HepG2 (cell line): Measurements from ENCODE around the gene SDC1. TPM values are rescaled to one million over a fixed set of nuclear protein-coding genes. Genes with fewer than 3 reads are reported as not detected.
A peak's percentile ranks its signal among the peaks of the same experiment; 100 is the strongest.

Experiments used
- ATF6 ChIP-seq: sonication (generic); formaldehyde crosslinking; conservative IDR thresholded peaks from 2 replicates; pipeline ENCODE4 v1.4.0; 2020; ENCODE audit warnings: missing genetic modification reagents
- ELF1 ChIP-seq: sonication (generic); formaldehyde crosslinking; IDR thresholded peaks from 2 replicates; pipeline ENCODE4 v1.4.0; 2020; ENCODE audit warnings: missing genetic modification reagents
- HINFP ChIP-seq: sonication (generic); formaldehyde crosslinking; IDR thresholded peaks from 2 replicates; pipeline ENCODE4 v1.4.0; 2020; ENCODE audit warnings: low read depth, mild to moderate bottlenecking, missing genetic modification reagents
- IKZF1 ChIP-seq: fragments of 450-650 bp; IDR thresholded peaks from 2 replicates; pipeline ENCODE4 v1.7.1; 2016
- TIGD3 ChIP-seq: sonication (generic); formaldehyde crosslinking; IDR thresholded peaks from 2 replicates; pipeline ENCODE4 v1.5.1; 2020; ENCODE audit warnings: mild to moderate bottlenecking, missing genetic modification reagents, borderline replicate concordance
- ZNF20 ChIP-seq: sonication (generic); formaldehyde crosslinking; IDR thresholded peaks from 2 replicates; pipeline ENCODE4 v1.4.0; 2020; ENCODE audit warnings: mild to moderate bottlenecking, moderate library complexity, missing genetic modification reagents
- ZNF224 ChIP-seq: sonication (generic); formaldehyde crosslinking; IDR thresholded peaks from 2 replicates; pipeline ENCODE4 v1.5.0; 2020; ENCODE audit warnings: mild to moderate bottlenecking, missing genetic modification reagents
- ZNF292 ChIP-seq: sonication (generic); formaldehyde crosslinking; IDR thresholded peaks from 2 replicates; pipeline ENCODE4 v1.8.1; 2022; ENCODE audit warnings: mild to moderate bottlenecking, low read depth, missing genetic modification reagents, borderline replicate concordance
- ZNF382 ChIP-seq: sonication (generic); formaldehyde crosslinking; IDR thresholded peaks from 2 replicates; pipeline ENCODE4 v1.5.0; 2020; ENCODE audit warnings: missing genetic modification reagents, mild to moderate bottlenecking, borderline replicate concordance
- ZNF569 ChIP-seq: sonication (generic); formaldehyde crosslinking; IDR thresholded peaks from 2 replicates; pipeline ENCODE4 v1.5.0; 2020; ENCODE audit warnings: mild to moderate bottlenecking, missing genetic modification reagents, moderate library complexity, borderline replicate concordance
- ZNF841 ChIP-seq: sonication (generic); formaldehyde crosslinking; IDR thresholded peaks from 2 replicates; pipeline ENCODE4 v1.8.1; 2023; ENCODE audit warnings: missing genetic modification reagents, borderline replicate concordance
- ZNF883 ChIP-seq: sonication (generic); formaldehyde crosslinking; IDR thresholded peaks from 2 replicates; pipeline ENCODE4 v1.5.1; 2020; ENCODE audit warnings: mild to moderate bottlenecking, missing genetic modification reagents; ENCODE audit errors: not compliant biosample characterization
- polyA plus RNA-seq, 8 experiments: library from polyadenylated mRNA; depleted of rRNA in 3 of 8; stranded (reverse) in 7 of 8; unstranded in 1 of 8; fragments of >200 nt; fragmentation: Illumina TruSeq in 4 of 8; extraction: Trizol in 4 of 8; gene quantifications; 2 replicates each; pipeline versions ENCODE4 v1.2.1 to v1.2.3, GENCODE V29; 2011 to 2016; ENCODE audit warnings: low read depth in 4 of 8, missing spikeins in 1 of 8, mixed read lengths in 1 of 8; ENCODE audit not compliant: insufficient read depth in 1 of 8
- total RNA-seq, 5 experiments: library from RNA; depleted of rRNA; stranded (reverse); fragments of >200 nt; fragmentation: Illumina TruSeq; extraction: Trizol; gene quantifications; 2 replicates each; pipeline ENCODE4 v1.2.3, GENCODE V29; 2016; ENCODE audit warnings: low read depth in 1 of 5
- TF ChIP-seq, protein P1 (sequence below): IDR thresholded peaks from 2 replicates; pipeline ENCODE4 v1.6.1; 2016; ENCODE audit warnings: missing biosample characterization, missing genetic modification reagents, low read depth
- TF ChIP-seq, protein P2 (sequence below): sonication (generic); formaldehyde crosslinking; IDR thresholded peaks from 2 replicates; pipeline ENCODE4 v1.4.0; 2020; ENCODE audit warnings: missing genetic modification reagents, borderline replicate concordance
- TF ChIP-seq, protein P3 (sequence below): sonication (generic); formaldehyde crosslinking; IDR thresholded peaks from 2 replicates; pipeline ENCODE4 v1.4.0; 2020; ENCODE audit warnings: missing genetic modification reagents
- TF ChIP-seq, protein P4 (sequence below): sonication (generic); formaldehyde crosslinking; IDR thresholded peaks from 2 replicates; pipeline ENCODE4 v1.8.0; 2022; ENCODE audit warnings: mild to moderate bottlenecking, missing genetic modification reagents, moderate library complexity

Gene SDC1
- total and polyA plus RNA-seq, 2 of the 13 experiments (the other 11 are each of a cell fraction or from before 2014, with no cell fraction given): 108 to 119 TPM

DNA sequence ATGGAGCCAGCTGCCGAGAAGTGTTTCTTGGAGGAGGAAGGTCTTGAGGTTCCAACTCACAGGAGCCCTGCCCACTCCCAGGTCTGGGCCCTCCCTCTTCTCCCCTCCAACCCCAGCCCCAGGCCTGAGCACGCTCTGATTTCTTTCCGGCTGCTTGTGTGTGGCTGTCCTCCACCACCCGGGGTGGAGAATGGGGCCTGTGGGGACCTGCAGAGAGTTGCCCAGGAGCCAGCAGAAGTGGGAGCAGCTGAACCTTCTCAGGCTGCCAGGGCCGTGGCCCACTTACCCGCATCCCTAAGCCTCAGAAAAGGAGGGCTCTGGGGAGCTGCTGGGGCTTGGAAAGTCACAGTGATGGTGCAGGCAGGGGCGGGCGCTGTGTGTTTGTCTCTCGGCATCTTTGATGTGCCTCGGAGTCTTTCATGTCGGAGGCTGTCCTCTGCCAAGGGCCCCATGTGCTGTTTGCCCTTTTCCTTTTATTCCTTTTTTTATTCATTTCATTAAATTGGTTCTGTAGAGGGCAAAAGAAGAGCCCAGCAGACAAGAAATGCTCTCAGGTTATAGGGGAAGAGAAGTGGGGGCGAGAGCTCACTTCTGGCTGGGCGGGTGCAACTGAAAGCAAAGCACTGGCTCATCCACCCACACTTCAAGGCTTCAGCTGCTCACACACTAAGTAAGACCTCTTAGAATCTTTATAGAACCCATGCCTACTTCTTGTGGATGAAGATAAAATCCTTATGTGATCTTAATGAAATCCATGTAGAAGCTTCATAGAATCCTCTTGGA lies 52.5 kb downstream of the SDC1 start (continued):
- TF ChIP-seq ZNF292 (CRISPR knock-in tag) (peak; percentile 61; the same call in 1 of the 2 replicates), ELF1 (CRISPR knock-in tag) (no peak), ZNF841 (no peak), ZNF883 (no peak), HINFP (CRISPR knock-in tag) (no peak), ZNF382 (no peak), TIGD3 (CRISPR knock-in tag) (no peak), ZNF224 (CRISPR knock-in tag) (no peak), IKZF1 (no peak), ZNF20 (CRISPR knock-in tag) (no peak), ATF6 (CRISPR knock-in tag) (no peak), ZNF569 (CRISPR knock-in tag) (no peak)
- TF ChIP-seq, protein P1, sequence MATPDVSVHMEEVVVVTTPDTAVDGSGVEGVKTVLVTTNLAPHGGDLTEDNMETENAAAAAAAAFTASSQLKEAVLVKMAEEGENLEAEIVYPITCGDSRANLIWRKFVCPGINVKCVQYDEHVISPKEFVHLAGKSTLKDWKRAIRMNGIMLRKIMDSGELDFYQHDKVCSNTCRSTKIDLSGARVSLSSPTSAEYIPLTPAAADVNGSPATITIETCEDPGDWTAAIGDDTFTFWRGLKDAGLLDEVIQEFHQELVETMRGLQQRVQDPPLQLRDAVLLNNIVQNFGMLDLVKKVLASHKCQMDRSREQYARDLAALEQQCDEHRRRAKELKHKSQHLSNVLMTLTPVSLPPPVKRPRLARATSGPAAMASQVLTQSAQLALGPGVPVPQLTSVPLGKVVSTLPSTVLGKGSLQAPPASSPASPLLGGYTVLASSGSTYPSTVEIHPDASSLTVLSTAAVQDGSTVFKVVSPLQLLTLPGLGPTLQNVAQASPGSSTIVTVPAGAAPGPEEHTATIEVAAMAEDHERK: no peak
- TF ChIP-seq, protein P2, sequence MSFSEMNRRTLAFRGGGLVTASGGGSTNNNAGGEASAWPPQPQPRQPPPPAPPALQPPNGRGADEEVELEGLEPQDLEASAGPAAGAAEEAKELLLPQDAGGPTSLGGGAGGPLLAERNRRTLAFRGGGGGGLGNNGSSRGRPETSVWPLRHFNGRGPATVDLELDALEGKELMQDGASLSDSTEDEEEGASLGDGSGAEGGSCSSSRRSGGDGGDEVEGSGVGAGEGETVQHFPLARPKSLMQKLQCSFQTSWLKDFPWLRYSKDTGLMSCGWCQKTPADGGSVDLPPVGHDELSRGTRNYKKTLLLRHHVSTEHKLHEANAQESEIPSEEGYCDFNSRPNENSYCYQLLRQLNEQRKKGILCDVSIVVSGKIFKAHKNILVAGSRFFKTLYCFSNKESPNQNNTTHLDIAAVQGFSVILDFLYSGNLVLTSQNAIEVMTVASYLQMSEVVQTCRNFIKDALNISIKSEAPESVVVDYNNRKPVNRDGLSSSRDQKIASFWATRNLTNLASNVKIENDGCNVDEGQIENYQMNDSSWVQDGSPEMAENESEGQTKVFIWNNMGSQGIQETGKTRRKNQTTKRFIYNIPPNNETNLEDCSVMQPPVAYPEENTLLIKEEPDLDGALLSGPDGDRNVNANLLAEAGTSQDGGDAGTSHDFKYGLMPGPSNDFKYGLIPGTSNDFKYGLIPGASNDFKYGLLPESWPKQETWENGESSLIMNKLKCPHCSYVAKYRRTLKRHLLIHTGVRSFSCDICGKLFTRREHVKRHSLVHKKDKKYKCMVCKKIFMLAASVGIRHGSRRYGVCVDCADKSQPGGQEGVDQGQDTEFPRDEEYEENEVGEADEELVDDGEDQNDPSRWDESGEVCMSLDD (CRISPR knock-in tag): no peak
- TF ChIP-seq, protein P3, sequence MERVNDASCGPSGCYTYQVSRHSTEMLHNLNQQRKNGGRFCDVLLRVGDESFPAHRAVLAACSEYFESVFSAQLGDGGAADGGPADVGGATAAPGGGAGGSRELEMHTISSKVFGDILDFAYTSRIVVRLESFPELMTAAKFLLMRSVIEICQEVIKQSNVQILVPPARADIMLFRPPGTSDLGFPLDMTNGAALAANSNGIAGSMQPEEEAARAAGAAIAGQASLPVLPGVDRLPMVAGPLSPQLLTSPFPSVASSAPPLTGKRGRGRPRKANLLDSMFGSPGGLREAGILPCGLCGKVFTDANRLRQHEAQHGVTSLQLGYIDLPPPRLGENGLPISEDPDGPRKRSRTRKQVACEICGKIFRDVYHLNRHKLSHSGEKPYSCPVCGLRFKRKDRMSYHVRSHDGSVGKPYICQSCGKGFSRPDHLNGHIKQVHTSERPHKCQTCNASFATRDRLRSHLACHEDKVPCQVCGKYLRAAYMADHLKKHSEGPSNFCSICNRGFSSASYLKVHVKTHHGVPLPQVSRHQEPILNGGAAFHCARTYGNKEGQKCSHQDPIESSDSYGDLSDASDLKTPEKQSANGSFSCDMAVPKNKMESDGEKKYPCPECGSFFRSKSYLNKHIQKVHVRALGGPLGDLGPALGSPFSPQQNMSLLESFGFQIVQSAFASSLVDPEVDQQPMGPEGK (CRISPR knock-in tag): peak; percentile 76
- TF ChIP-seq, protein P4, sequence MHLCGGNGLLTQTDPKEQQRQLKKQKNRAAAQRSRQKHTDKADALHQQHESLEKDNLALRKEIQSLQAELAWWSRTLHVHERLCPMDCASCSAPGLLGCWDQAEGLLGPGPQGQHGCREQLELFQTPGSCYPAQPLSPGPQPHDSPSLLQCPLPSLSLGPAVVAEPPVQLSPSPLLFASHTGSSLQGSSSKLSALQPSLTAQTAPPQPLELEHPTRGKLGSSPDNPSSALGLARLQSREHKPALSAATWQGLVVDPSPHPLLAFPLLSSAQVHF (CRISPR knock-in tag): no peak
